Stimulated activated CD4-positive, alpha-beta T cell treated with anti-CD3 and anti-CD28 coated beads, Interleukin-1b, Interleukin-23, amount 100 ng/mL, for 4 hours (primary cell): ENCODE measurements around the gene LMTK2.

Source experiments
- DNase-seq, 2 donors: peaks; one replicate each; pipeline ENCODE4 v3.0.0-alpha.2; 2020; ENCODE audit warnings: low read depth in 2 of 2

Gene LMTK2

GRCh38 chr7:98106647-98107312 lies at the start of gene LMTK2:
TSS of gene LMTK2 (plus strand) at chr7:98106862. CDS start at chr7:98107178, 316 bp downstream.
- DNase-seq: peak; percentile 98

DNA sequence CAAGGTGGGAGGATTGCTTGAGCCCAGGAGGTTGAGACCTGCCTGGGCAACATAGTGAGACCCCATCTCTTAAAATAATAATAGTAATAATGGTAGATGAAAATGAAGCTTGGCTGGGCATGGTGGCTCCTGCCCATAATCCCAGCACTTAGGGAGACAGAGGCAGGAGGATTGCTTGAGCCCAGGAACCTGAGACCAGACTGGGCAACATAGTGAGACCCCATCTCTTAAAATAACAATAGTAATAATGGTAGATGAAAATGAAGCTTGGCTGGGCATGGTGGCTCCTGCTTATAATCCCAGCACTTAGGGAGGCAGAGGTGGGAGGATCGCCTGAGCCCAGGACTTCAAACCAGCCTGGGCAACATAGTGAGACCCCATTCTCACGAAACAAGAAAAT lies 49.5 kb upstream of the LMTK2 start:
- no peak for DNase-seq

- DNase-seq: no peak
Observed at GRCh38 chr7:98058186-98058585, 48.5 kb upstream of the LMTK2 start.

DNA sequence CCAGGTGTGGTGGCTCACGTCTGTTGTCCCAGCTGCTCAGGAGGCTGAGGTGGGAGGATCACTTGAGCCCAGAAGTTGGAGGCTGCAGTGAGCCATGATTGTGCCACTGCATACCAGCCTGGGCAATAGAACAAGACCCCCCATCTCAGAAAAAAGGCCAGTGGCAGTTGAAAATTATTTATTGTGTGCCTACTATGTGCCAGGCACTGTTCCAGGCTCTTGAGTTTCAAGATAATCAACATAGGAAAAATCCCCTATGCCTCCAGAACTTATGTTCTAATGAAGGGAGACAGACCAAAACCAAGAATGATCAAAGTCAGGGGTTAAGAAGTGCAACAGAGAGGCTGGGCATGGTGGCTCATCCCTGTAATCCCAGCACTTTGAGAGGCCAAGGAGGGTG lies 42.4 kb upstream of the LMTK2 start:
- no peak for DNase-seq

GRCh38 chr7:98066208-98066607 lies 40.5 kb upstream of the LMTK2 start:
- DNase-seq: no peak

DNA sequence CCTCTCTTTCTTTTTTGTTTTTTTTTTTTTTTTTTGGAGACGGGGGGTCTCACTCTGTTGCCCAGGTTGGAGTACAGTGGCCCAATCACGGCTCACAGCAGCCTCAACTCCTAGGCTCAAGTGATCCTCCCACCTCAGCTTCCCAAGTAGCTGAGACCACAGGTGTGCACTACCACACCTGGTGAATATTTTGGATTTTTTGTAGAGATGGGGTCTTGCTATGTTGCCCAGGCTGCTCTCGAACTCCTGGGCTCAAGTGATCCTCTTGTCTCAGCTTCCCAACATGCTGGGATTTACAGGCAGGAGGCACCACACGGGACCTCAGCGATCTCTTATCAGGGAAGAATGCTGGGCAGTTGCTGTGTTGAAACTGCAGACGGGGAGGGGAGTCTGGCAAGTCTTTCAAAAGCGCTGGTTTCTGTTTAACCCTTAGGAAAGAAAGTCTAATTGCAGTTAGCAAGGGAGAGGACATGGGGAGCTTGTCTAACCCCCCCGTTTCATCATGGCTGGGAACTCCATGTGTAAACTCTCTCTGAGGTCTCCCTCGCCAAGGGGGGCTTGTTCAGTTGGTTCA lies 39.6 kb upstream of the LMTK2 start:
- no peak for DNase-seq

DNA sequence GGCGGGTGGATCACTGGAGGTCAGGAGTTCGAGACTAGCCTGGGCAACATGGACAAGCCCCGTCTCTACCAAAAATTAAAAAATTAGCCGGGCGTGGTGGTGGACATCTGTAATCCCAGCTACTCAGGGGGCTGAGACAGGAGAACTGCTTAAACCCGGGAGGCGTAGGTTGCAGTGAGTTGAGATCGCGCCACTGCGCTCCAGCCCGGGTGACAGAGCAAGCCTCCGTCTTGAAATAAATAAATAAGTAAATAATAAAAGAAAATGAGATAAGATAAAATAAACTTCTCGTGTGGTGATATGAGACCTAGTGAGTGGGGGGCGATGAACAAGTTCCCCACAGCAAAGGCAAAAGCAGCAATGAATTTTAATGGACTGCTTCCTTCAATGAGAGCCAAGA lies 33.6 kb upstream of the LMTK2 start:
- no peak for DNase-seq

DNA sequence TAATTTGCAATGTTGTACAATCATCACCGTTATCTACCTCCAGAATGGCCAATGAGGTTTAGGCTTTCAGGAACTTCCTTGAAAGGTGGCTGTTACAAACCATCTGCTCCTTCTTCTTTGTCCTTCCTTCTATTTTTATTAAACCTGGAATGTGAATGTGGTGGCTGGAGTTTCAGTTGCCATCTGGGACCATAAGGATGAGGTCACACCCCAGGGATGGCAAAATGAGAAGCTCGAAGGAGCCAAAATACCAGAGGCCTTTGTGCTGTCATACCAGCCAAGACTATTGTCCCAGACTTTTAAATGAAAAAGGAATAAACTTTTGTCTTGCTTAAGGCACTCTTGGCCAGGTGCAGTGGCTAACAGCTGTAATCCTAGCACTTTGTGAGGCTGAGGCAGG lies 30.9 kb upstream of the LMTK2 start:
- DNase-seq: no peak

DNA sequence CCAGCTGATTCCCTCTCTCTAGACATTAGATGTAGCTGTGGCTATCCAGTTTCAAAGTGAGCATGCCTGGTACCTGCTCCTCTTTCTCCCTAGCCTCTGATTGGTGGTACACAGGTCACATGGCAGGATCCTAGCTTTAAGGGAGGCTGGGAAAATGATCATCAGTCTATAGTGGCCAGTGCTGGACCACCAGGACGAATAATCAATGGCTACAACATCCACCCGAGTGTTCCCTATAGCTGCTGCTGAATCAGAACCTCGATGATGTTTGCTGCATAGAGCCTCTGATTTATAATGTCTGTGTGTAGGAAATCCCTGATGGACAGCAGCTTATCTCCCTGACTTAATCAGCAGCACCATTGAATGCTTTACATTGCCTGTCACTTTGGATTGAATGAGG lies 28.9 kb upstream of the LMTK2 start:
- DNase-seq: no peak

DNA sequence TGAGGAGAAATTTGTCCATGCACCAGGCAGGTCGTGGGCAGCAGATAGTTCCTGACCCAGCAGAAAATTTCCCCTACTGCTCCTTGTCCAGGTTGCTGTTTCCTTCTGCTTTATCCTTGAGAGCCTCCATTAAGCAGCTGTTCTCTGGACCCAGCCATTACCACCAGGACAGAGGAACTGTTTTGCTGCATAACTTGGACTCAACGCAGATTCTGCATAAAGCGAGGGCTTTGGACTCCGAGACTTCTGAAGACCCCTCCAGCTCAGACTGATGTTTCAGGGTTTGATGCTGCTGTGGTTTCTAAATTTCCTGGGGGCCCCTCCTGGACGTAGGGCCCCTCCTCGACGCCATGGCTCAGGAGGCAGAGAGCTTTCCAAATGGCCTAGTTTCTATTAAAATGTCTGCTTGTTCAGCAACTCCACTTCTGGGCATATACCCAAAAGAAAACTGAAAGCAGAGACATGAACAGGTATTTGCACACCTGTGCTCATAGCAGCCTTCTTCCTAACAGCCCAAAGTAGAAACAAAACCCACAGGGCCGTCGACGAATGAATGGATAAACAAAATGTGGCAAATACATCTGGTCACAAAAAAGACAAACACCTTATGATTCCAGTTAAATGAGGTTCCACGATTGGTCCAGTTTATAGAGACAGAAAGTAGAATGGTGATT lies 28.3 kb upstream of the LMTK2 start:
- no peak for DNase-seq

DNA sequence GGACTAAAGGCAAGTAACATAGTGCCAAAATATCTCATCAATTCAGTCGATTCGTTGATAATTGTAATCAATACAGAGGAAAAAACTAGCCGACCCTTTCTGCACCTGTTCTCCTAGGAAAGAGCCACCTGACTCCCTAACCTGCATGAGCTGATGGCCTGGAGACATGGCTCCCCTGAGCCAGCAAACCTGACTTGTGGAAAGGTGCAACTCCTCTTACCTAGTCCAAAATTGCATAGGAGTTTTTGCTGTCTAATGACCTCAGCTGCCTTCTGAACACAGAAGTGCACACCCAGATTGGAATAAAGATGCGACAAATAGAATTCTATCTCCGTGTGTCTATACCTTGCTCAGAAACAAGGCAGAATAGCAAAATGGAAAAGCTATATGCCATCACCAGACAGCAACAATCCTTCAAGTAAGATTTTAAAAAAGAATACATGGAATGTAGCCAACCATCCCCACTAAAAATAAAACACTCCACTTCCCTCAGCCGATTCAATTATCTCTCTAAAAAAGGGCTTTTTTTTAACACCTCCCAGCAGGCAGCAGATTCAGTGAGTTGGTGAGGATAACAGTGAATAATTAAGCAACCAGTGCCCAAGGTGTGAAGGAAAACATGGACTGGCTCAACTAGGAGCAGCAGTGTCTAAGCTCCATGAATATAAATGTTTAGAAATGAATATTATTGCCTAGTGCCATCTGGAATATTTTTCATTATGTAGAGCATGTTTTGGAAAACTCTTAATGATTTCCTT lies 26.6 kb upstream of the LMTK2 start:
- DNase-seq: no peak

- DNase-seq: no peak
Observed at GRCh38 chr7:98081319-98081718, 25.3 kb upstream of the LMTK2 start.

GRCh38 chr7:98084631-98085030 lies 22.0 kb upstream of the LMTK2 start:
- no peak for DNase-seq

- DNase-seq: no peak
Observed at GRCh38 chr7:98085674-98086073, 21.0 kb upstream of the LMTK2 start.

DNA sequence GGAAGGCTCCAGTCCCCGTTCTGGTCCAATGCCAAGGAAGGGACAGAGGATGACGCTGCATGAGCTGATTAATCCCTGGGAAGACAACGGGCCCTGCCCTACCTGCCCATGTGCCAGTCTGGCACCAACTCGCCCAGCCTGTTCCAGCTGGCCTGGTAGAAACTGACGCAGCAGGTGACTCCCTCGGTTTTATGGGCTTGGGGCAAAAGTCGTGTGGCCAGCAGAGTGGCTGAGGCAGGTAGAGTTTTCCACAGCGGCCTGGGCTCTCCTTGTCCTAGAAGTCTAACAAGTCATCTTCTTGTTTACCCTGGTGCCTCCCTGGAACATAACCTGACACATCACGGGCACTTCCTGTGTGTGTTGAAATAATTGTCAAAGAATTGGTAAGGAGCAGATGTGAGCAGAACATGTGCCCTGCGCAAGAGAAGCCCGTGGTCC lies 20.4 kb upstream of the LMTK2 start:
- DNase-seq: no peak

GRCh38 chr7:98088109-98088508 lies 18.6 kb upstream of the LMTK2 start:
- DNase-seq: no peak

- no peak for DNase-seq
Observed at GRCh38 chr7:98090116-98090515, 16.5 kb upstream of the LMTK2 start.

DNA sequence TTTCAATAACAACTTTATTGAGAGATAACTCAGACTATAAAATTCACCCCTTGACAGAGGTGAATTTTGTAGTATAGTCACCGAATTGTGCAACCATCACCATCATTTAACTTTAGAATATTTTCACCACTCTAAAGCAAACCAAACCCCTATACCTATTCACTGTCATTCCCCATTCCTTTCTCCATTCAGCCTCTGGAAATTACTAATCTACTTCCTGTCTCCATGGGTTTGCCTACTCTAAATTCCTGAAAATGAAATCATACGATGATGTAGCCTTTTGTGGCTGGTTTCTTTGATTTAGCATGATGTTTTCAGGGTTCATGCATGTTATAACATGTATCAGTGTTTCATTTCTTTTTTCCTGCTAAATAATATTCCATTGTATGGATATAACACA lies 15.6 kb upstream of the LMTK2 start:
- no peak for DNase-seq

GRCh38 chr7:98091523-98091922 lies 15.1 kb upstream of the LMTK2 start:
- DNase-seq: no peak

GRCh38 chr7:98097042-98097645 lies 9.5 kb upstream of the LMTK2 start:
- DNase-seq: no peak

DNA sequence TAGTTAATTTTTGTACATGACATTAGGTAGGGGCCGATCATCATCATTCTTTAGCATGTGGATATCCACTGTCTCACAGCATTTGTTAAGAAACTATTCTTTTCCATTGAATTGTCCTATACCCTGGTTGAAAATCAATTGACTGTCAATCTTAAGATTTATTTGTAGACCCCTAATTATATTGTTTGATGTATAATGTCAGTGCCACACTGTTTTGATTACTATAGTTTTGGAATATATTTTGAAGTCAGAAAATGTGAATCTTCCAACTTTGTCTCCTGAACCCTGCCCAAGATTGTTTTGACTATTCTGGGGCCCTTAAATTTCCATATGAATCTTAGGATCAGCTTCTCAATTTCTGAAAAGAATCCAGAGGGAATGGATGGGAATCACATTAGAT lies 6.6 kb upstream of the LMTK2 start:
- no peak for DNase-seq

- no peak for DNase-seq
Observed at GRCh38 chr7:98102170-98102569, 4.5 kb upstream of the LMTK2 start.
